Suprapubic skin (tissue), 4 donors: ENCODE results near the gene OR10A3. TPM values are rescaled to one million over a fixed set of nuclear protein-coding genes. Genes with fewer than 3 reads are reported as not detected.
"Not testable (repeated sequence)": the region's sequence is repeated elsewhere in the genome, so short reads cannot be mapped to it uniquely, and the experiment has no call there.

ENCODE experiments used
- DNase-seq, 2 donors: peaks; one replicate each; pipeline ENCODE4 v3.0.0-alpha.2; 2019; ENCODE audit warnings: low spot score in 2 of 2
- H3K27ac ChIP-seq: fragments of 200-600 bp; sonication (generic); one replicate; pipeline ENCODE4 v1.5.1; 2019
- H3K27me3 ChIP-seq: fragments of 200-600 bp; sonication (generic); one replicate; pipeline ENCODE4 v1.5.1; 2019
- H3K36me3 ChIP-seq: fragments of 200-600 bp; sonication (generic); one replicate; pipeline ENCODE4 v1.5.1; 2019
- H3K4me1 ChIP-seq: fragments of 200-600 bp; sonication (generic); one replicate; pipeline ENCODE4 v1.5.1; 2019
- H3K4me3 ChIP-seq: fragments of 200-600 bp; sonication (generic); one replicate; pipeline ENCODE4 v1.5.1; 2019; ENCODE audit warnings: mild to moderate bottlenecking
- H3K9me3 ChIP-seq: fragments of 200-600 bp; sonication (generic); one replicate; pipeline ENCODE4 v1.5.1; 2019
- EP300 ChIP-seq: sonication (generic); formaldehyde crosslinking; IDR thresholded peaks from one replicate; pipeline ENCODE4 v1.6.1; 2017; ENCODE audit warnings: antibody characterized with exemption
- POLR2A ChIP-seq, 2 donors: fragments of 450-650 bp; IDR thresholded peaks; one replicate each; pipeline ENCODE4 v1.6.1; 2017; ENCODE audit warnings: antibody characterized with exemption in 2 of 2, mild to moderate bottlenecking in 2 of 2, moderate library complexity in 2 of 2
- POLR2AphosphoS5 ChIP-seq, 3 donors: sonication (generic); formaldehyde crosslinking; IDR thresholded peaks; one replicate each; pipeline ENCODE4 v1.6.1; 2017; ENCODE audit warnings: antibody characterized with exemption in 3 of 3
- WGBS: methylation state at CpG from one replicate; pipeline ENCODE4 v1.1.5; 2018; 5-methylcytosine and 5-hydroxymethylcytosine counted together
- total RNA-seq, 4 donors: library from RNA; depleted of rRNA; stranded (reverse); fragments of >200 nt; gene quantifications; one replicate each; pipeline ENCODE4 v1.1.0, GENCODE V29; 2016
- TF ChIP-seq, protein P1 (sequence below), 2 donors: fragments of 200-600 bp in 1 of 2; fragments of 450-650 bp in 1 of 2; sonication (generic) in 1 of 2; IDR thresholded peaks; one replicate each; pipeline ENCODE4 v1.5.1; 2016 to 2019; ENCODE audit warnings: antibody characterized with exemption in 2 of 2, mild to moderate bottlenecking in 1 of 2, moderate library complexity in 1 of 2

OR10A3 gene
- total RNA-seq, result not detected

- TF ChIP-seq POLR2A (IDR thresholded peaks at IDR 0.05) (no peak), POLR2AphosphoS5 (IDR thresholded peaks at IDR 0.05) (no peak), EP300 (no peak)
- TF ChIP-seq, protein P1, sequence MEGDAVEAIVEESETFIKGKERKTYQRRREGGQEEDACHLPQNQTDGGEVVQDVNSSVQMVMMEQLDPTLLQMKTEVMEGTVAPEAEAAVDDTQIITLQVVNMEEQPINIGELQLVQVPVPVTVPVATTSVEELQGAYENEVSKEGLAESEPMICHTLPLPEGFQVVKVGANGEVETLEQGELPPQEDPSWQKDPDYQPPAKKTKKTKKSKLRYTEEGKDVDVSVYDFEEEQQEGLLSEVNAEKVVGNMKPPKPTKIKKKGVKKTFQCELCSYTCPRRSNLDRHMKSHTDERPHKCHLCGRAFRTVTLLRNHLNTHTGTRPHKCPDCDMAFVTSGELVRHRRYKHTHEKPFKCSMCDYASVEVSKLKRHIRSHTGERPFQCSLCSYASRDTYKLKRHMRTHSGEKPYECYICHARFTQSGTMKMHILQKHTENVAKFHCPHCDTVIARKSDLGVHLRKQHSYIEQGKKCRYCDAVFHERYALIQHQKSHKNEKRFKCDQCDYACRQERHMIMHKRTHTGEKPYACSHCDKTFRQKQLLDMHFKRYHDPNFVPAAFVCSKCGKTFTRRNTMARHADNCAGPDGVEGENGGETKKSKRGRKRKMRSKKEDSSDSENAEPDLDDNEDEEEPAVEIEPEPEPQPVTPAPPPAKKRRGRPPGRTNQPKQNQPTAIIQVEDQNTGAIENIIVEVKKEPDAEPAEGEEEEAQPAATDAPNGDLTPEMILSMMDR (IDR thresholded peaks at IDR 0.05), result no peak
- Histone ChIP-seq H3K4me1 (no peaks in the 10 kb centered on the region), H3K27ac (no peak within 1 kb of the TSS), H3K4me3 (no peak within 1 kb of the TSS), H3K9me3 (peaks cover 6% of the 10 kb centered on the region), H3K27me3 (no peaks in the 10 kb centered on the region), H3K36me3 (no peaks in the 10 kb centered on the region)
- WGBS, result 93% methylated on average over 2 of the region's 2 CpGs
- no peak for DNase-seq
Observed at GRCh38 chr11:7941608-7942007, at the start of gene OR10A3. Gene OR10A3 (minus strand): TSS chr11:7941708. CDS start chr11:7939520, 2,188 bp downstream.

GRCh38 chr11:7987560-7987883 is 46.0 kb upstream of the OR10A3 start:
- not testable (repeated sequence) for H3K27me3 ChIP-seq, DNase-seq, H3K9me3 ChIP-seq
- 4% methylated on average over 13 of the region's 13 CpGs for WGBS
- Histone ChIP-seq H3K36me3 (peaks cover 13% of the 10 kb centered on the region), H3K4me3 (peak overlapping the region; percentile 72), H3K27ac (peak overlapping the region; percentile 28), H3K4me1 (peaks cover 29% of the 10 kb centered on the region)

- peaks cover 7% of the 10 kb centered on the region for H3K36me3 ChIP-seq
- no peaks in the 10 kb centered on the region for H3K9me3 ChIP-seq
- peak within 1 kb of the TSS; percentile 46 for H3K27ac ChIP-seq
- under 1% methylated on average over 47 of the region's 47 CpGs for WGBS
- no peak for TF ChIP-seq EP300
- no peak for TF ChIP-seq POLR2A (IDR thresholded peaks at IDR 0.05)
- TF ChIP-seq, protein P1 (IDR thresholded peaks at IDR 0.05), result peak; percentile 86 to 92
- TF ChIP-seq POLR2AphosphoS5 (IDR thresholded peaks at IDR 0.05), result peak in 2 of 3 donors; percentile 12 to 57
- peak; percentile 94 for DNase-seq
- H3K27me3 ChIP-seq, result no peaks in the 10 kb centered on the region
- peaks cover 29% of the 10 kb centered on the region for H3K4me1 ChIP-seq
- H3K4me3 ChIP-seq, result peak within 1 kb of the TSS; percentile 72
Observed at GRCh38 chr11:7986768-7987559, 45.5 kb upstream of the OR10A3 start, which contains the start of gene EIF3F. Gene EIF3F (plus strand): TSS chr11:7987337. CDS start chr11:7987353, 16 bp downstream.

- H3K27me3 ChIP-seq, result no peaks in the 10 kb centered on the region
- H3K9me3 ChIP-seq, result no peaks in the 10 kb centered on the region
- H3K4me1 ChIP-seq, result peaks cover 23% of the 10 kb centered on the region
- no peak overlapping the region for H3K4me3 ChIP-seq
- 45% methylated on average over 3 of the region's 7 CpGs for WGBS
- H3K36me3 ChIP-seq, result no peaks in the 10 kb centered on the region
- no peak for DNase-seq
- no peak overlapping the region for H3K27ac ChIP-seq
- TF ChIP-seq EP300 (no peak), POLR2AphosphoS5 (IDR thresholded peaks at IDR 0.05) (no peak), POLR2A (IDR thresholded peaks at IDR 0.05) (no peak)
- TF ChIP-seq, protein P1 (IDR thresholded peaks at IDR 0.05), result no peak
Observed at GRCh38 chr11:7983832-7984590, 42.5 kb upstream of the OR10A3 start.

- H3K27ac ChIP-seq, result no peak overlapping the region
- DNase-seq, result no peak
- no peak for TF ChIP-seq EP300
- TF ChIP-seq POLR2A (IDR thresholded peaks at IDR 0.05), result no peak
- no peak for TF ChIP-seq POLR2AphosphoS5 (IDR thresholded peaks at IDR 0.05)
- TF ChIP-seq, protein P1 (IDR thresholded peaks at IDR 0.05), result no peak
- H3K27me3 ChIP-seq, result no peaks in the 10 kb centered on the region
- H3K9me3 ChIP-seq, result no peaks in the 10 kb centered on the region
- H3K4me3 ChIP-seq, result no peak overlapping the region
- 71% methylated on average over 1 of the region's 1 CpG for WGBS
- H3K36me3 ChIP-seq, result no peaks in the 10 kb centered on the region
- H3K4me1 ChIP-seq, result peaks cover 9% of the 10 kb centered on the region
Observed at GRCh38 chr11:7982582-7983119, 41.1 kb upstream of the OR10A3 start.
